ENCODE data around the gene GRAMD1A. TPM values are rescaled to one million over a fixed set of nuclear protein-coding genes. Genes with fewer than 3 reads are reported as not detected.

GRAMD1A gene
- polyA plus RNA-seq, 4 donors, result 48.4 to 60.8 (median 57.5) TPM

DNA sequence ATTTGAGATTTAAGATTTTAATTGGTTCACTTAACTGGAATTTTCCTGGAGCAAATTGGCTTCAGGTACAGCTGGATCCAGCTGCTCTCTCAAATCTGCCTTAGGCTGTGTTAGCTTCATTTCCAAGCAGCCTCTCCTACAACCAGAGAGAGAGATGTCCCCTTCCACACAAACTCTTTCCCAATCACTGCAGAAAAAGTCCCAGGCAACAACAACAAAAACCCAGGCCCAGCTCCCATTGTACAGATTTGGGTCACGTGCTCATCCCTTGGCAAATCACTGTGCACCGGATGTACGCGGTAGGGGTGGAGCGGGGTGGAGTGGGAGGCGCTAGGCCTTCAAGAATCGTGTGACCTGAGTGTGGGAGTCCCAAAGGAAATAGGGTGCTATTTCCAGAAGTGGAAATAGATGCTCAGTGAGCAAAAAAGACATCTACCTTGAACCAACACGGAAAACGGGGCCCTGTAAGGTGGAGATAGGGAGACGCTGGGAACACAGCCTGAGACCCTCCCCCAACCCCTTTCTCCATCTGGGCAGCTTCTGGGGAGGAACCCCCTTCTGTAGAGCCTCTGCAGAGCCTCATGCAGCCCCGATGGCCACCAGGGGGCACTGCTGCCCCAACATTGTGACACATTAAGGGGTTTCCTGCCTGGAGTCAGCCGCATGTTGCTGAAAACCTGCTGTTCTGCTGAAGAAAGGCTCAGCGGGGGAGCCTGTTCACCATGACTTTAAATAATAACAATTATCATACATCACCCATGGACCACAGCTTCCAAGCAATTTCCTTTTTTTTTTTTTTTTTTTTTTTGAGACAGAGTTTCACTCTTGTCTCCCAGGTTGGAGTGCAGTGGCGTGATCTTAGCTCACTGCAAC is 66.8 kb downstream of the GRAMD1A start:
- DNase-seq (ENCODE audit: low read depth in 4 of 4, low spot score in 3 of 4), result peak; percentile 70 to 85 (median 74)

DNA sequence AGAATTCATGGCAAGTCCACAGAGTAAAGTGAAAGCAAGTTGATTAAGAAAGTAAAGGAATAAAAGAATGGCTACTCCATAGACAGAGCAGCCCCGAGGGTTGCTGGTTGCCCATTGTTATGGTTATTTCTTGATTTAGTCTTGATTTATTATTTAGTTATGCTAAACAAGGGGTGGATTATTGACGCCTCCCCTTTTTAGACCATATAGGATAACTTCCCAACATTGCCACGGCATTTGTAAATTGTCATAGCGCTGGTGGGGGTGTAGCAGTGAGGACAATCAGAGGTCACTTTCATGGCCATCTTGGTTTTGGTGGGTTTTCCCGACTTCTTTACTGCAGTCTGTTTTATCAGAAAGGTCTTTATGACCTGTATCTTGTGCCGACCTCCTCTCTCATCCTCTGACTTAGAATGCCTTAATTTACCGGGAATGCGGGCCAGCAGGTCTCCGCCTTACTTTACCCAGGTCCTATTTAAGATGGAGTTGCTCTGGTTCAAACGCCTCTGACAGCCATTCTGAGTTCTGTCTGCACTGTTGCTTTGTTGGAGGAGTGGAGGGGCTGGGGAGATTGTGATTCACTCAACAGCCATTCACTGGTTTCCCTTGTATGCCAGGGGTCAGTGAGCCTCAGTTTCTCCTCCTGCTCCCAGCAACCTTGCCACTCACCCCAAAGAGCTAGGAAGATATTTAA is 69.0 kb downstream of the GRAMD1A start:
- DNase-seq (ENCODE audit: low read depth in 4 of 4, low spot score in 3 of 4), result no peak

DNA sequence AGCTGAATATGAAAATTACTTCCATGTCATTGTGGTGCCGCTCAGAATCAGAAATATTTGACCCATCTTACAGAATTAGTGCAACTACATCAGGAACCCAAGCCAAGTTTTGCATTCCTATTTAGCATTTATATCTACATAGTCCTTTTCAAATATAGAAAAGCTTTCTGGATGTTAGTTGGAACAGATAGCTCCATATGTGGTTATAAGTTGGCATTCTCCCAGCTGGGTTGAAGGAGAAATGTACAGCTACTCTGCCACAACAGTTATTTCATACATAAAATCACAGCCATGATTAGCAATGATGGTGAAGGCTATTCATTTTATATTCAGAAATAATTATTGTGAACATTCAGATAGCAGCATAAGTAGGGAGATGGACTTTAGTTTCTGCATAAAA is 69.6 kb downstream of the GRAMD1A start:
- DNase-seq (ENCODE audit: low read depth in 4 of 4, low spot score in 3 of 4), result no peak

DNA sequence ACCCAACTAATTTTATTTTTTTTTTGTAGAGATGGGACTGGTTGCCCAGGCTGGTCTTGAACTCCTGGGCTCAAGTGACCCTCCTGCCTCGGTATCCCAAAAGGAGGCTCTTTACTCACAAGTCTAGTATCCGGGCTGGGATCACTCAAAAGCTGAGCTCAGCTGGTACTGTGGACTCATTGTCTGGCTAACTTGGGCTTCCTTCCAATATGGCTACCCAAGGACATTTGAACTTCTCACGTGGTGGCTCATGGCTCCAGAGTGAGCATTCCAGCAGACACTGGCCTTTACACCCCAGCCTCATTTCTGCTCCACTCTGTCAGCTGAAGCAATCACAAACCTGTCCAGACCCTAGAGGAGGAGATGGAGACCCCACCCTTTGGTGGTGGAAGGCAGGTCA is 70.3 kb downstream of the GRAMD1A start:
- no peak for DNase-seq (ENCODE audit: low read depth in 4 of 4, low spot score in 3 of 4)

DNA sequence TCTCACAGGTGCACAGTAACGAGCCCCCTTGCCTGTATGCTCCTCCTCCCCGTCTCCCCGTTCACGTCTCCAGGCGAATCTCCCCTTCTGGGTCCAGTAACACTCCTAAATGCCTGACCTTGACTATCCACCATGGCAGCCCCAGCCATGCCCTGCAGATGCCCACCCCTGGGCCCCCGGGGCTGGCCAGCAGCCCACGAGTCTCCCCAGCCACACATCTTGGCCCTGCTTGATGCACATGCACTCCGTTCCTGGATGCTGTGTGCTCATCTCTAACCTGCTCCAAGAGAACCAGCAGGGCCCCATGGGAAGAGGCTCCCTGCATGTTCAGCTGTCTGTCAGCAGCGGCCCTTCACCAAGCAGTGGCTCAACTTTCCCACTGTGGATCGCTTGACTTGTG is 73.4 kb downstream of the GRAMD1A start:
- no peak for DNase-seq (ENCODE audit: low read depth in 4 of 4, low spot score in 3 of 4)

DNA sequence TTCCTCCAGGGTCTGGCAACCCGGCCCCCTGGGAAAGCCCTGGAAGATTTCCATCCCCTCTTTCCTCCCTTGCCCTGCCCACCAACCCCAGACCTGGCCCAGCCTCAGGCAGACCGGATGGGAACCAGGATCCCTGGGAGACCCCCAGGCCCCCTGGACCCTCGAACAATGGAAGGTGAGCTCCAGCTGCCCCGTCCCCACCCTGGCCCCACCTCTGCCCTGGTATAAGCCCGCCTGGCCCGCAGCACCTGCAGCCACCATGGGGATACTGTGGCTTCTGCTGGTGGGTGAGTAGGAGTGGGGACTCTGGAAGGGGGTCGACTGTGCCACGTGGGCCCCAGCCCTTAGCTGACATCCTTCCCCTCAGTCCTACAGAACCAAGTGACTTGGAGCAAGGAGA is 73.8 kb downstream of the GRAMD1A start:
- DNase-seq (ENCODE audit: low read depth in 4 of 4, low spot score in 3 of 4), result no peak

DNA sequence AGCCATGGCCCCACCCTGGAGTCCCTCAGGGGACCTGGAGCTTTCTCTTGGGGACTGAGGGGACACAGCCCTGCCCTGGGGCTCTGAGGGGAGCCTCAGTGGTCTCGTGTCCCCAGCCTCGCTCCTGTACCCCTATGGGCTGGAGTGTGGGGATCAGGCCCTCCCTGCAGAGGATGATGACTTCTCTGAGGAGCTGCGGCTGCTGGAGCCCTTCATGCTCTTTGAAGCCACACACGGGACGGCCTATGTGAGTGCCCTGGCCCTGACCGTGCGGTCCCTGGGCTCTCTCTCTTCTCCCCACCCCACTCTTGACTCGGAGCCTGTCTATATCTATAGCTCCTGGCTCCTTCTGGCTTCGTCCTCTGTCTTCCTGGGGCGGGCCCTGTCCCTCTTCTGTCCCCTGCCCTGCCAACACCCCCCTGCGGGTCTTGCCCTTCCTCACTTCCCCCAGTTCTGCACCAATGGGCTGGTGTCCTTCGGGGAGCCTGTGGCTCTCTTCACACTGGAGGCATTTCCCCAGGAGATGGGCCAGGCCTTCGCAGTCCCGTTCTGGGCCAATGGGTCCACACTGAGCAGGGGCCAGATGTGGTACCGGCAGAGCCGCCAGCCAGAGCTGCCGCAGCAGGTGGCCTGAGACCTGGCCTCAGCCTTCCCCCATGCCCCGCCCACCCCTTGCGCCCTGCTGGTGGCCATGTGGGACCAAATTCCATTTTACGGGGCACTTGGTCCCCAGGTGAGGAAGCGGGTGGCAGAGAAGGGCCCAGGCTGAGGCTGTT is 74.5 kb downstream of the GRAMD1A start:
- no peak for DNase-seq (ENCODE audit: low read depth in 4 of 4, low spot score in 3 of 4)

DNA sequence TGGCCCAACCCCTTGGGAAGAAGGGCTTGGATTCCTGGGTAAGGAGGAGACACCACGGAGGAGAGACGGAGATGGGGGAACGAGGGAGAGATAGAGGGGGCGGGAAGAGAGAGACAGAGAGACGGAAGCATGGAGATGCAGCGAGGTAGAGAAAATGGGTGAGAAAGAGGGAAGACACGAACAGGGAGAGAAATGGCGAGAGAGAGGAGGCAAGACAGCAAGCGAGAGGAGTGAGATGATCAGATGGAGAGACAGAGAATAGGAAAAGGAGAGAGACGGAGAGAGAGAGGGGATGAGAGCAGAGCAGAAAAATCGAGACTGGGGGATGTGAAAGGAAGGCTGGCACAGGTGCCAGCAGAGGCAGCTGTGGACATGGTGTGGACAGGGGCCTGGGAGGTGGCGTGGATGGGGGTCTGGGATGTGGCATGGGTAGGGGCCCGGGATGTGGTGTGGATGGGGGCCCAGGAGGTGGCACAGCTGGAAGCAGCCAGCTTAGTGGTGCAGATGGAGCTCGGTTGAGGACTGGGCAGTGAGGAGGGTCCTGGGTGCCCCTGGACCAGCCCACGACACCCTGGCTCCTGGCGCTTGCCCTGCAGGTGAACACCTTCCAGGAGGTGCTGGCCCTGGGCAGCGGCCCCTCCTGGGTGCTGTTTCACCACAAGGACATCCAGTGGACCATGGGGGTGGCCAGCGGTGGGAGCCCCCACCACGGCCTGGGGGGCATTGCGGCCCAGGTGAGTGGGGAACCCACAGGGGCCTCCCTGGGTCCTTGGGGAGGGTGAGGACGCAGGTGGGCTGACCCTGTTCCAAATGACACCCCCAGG is 75.3 kb downstream of the GRAMD1A start:
- no peak for DNase-seq (ENCODE audit: low read depth in 4 of 4, low spot score in 3 of 4)

DNA sequence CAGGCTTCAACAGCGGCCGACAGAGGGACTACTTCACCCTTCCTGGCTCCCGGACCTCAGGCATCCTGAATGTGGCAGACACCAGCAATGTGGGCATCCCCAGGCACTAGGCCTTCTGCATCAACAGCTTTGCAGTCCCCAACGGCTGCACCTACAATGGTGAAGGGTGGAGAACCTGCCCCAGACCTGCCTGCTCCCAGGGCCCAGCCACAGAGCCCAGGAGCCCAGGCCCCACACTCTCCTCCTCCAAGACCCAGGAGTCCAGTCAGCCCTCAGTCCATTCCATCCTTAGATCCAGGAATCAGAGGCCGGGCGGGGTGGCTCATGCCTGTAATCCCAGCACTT is 75.9 kb downstream of the GRAMD1A start:
- DNase-seq (ENCODE audit: low read depth in 4 of 4, low spot score in 3 of 4), result no peak

Other genes with a start within 250 kb of the GRAMD1A start
- gene ZNF599, start 227.1 kb upstream of the GRAMD1A start, polyA plus RNA-seq (ENCODE audit: insufficient read length in 4 of 4), result 10 to 100 TPM; 13.8 to 16.3 (median 15.3) TPM
- gene ZNF30, start 73.4 kb upstream of the GRAMD1A start, polyA plus RNA-seq (ENCODE audit: insufficient read length in 4 of 4), result 1 to 10 TPM; 5.9 to 7.5 (median 6.7) TPM
- 1 to 10 TPM; 5.2 to 7.5 (median 6.9) TPM for gene ZNF792, start 36.1 kb upstream of the GRAMD1A start, polyA plus RNA-seq (ENCODE audit: insufficient read length in 4 of 4)
- gene SCN1B, start 30.1 kb downstream of the GRAMD1A start, polyA plus RNA-seq (ENCODE audit: insufficient read length in 4 of 4), result 1 to 10 TPM in 3 of 4 donors, under 1 TPM in 1; 0.72 to 1.4 (median 1.2) TPM
- gene HPN, start 41.4 kb downstream of the GRAMD1A start, polyA plus RNA-seq (ENCODE audit: insufficient read length in 4 of 4), result 100 to 1,000 TPM in 2 of 4 donors, 10 to 100 TPM in 2; 92.2 to 137 (median 98.5) TPM
- gene FXYD3, start 115.5 kb downstream of the GRAMD1A start, polyA plus RNA-seq (ENCODE audit: insufficient read length in 4 of 4), result 10 to 100 TPM; 10.2 to 37.3 (median 20.9) TPM
- gene LGI4, start 134.7 kb downstream of the GRAMD1A start, polyA plus RNA-seq (ENCODE audit: insufficient read length in 4 of 4), result 1 to 10 TPM; 2.0 to 4.9 (median 3.2) TPM
- 10 to 100 TPM; 20.6 to 33.0 (median 23.7) TPM for gene FXYD1, start 138.5 kb downstream of the GRAMD1A start, polyA plus RNA-seq (ENCODE audit: insufficient read length in 4 of 4)
- gene FXYD7, start 142.9 kb downstream of the GRAMD1A start, polyA plus RNA-seq (ENCODE audit: insufficient read length in 4 of 4), result 1 to 10 TPM in 3 of 4 donors, under 1 TPM in 1; 0.61 to 1.5 (median 1.2) TPM
- 10 to 100 TPM; 17.6 to 39.1 (median 26.6) TPM for gene FXYD5, start 154.4 kb downstream of the GRAMD1A start, polyA plus RNA-seq (ENCODE audit: insufficient read length in 4 of 4)
- gene FAM187B, start 228.4 kb downstream of the GRAMD1A start, polyA plus RNA-seq (ENCODE audit: insufficient read length in 4 of 4), result not detected
- gene LSR, start 248.7 kb downstream of the GRAMD1A start, polyA plus RNA-seq (ENCODE audit: insufficient read length in 4 of 4), result 10 to 100 TPM; 52.3 to 69.7 (median 52.8) TPM